ENCODE results near the gene NTN4.
"Not testable (repeated sequence)": the region's sequence is repeated elsewhere in the genome, so short reads cannot be mapped to it uniquely, and the experiment has no call there.

Gene NTN4

GRCh38 chr12:95796982-95797289, 6.4 kb upstream of the NTN4 start:
- DNase-seq (ENCODE audit: low spot score), result no peak
- FAIRE-seq, result no peak

- DNase-seq (ENCODE audit: low spot score) (no peak), FAIRE-seq (no peak)
Observed at GRCh38 chr12:95796225-95796981, 5.8 kb upstream of the NTN4 start.

DNA sequence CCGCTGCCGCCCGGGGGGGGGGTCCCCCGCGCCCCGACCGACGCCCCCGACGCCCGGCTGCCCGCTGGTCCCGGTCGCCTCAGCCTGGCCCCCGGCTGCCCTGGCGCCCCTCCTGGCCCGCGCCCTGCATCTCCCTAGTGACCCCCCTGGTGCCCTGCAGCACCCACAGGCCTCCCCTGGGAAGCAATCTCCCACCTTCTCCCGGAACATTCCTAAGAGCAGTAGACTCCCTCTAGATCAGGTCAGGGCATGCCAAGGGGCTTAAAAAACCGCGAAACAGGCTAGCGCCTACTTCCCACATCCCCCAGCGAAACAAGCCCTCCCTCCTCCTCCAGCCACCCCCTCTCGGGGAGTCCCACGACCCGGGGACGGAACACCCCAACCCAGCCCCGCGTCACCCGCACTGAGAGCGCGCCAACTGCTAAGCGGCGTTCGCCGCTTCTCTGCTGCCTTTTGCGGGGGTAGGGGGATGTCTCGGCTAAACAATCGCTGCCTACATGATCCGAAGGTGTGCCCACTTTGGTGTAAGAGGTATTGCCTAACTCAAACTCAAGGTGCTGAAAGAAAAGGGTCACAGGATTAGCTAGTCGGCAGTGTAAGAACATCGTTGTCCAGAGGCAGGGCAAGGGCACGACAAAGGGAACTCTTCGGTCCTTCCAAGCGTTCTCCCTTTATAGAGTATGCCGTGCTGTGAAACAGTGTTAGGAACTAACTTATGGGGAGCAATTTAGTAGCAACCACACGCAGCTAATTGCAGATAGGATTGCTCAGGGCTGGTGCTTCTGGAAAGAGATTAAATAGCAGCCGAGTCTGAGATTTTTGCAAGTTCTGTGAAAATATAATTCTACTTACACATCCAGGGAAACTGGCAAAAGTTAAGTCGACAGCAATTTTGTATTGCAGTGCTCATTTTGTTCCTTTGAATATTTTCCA, 619 bp upstream of the NTN4 start:
- DNase-seq (ENCODE audit: low spot score), result no peak
- FAIRE-seq, result no peak

GRCh38 chr12:95789126-95790032, 1.2 kb downstream of the NTN4 start:
- FAIRE-seq, result no peak
- no peak for DNase-seq (ENCODE audit: low spot score)

GRCh38 chr12:95788637-95789036, 1.9 kb downstream of the NTN4 start:
- DNase-seq (ENCODE audit: low spot score) (peak; percentile 22), FAIRE-seq (no peak)

- DNase-seq (ENCODE audit: low spot score), result no peak
- FAIRE-seq, result no peak
Observed at GRCh38 chr12:95787274-95787818, 3.2 kb downstream of the NTN4 start.

DNA sequence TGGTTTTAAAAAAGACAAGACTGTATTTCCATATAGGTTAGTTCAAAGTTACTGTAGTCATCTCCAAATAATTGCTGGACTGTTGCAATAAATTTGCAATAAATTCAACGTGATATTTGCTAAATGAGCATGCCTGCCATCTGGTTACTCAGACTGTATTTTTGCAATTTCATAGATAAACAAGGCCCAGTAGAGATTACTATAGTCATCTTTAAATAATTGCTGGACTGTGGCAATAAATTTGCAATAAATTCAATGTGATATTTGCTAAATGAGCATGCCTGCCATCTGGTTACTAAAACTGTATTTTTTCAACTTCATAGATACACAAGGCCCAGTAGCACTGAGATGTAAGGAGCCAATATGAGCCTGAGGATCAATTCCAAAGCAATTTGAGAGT, 5.6 kb downstream of the NTN4 start:
- no peak for DNase-seq (ENCODE audit: low spot score)
- FAIRE-seq, result no peak

DNA sequence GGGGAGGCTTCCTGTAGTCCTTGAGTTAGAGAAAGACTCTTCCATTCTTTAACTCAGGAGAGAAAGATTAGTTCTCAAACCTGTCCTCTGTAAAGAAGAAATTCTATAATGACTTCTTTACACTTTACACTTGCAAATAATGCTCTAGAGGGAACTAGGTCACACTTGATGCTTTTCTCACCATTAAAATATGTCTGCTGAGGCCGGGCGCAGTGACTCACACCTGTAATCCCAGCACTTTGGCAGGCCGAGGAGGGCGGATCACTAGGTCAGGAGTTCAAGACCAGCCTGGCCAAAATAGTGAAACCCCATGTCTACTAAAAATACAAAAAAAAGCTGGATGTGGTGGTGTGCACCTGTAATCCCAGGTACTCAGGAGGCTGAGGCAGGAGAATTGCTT, 6.3 kb downstream of the NTN4 start:
- FAIRE-seq (no peak), DNase-seq (ENCODE audit: low spot score) (no peak)

DNA sequence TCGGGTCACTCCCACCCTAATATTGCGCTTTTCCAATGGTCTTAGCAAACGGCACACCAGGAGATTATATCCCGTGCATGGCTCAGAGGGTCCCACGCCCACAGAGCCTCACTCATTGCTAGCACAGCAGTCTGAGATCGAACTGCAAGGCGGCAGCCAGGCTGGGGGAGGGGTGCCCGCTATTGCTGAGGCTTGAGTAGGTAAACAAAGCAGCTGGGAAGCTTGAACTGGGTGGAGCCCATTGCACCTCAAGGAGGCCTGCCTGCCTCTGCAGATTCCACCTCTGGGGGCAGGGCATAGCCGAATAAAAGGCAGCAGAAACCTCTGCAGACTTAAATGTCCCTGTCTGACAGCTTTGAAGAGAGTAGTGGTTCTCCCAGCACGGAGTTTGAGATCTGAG, 15.1 kb downstream of the NTN4 start:
- not testable (repeated sequence) for DNase-seq (ENCODE audit: low spot score); FAIRE-seq

GRCh38 chr12:95774311-95775045, 16.1 kb downstream of the NTN4 start:
- no peak for DNase-seq (ENCODE audit: low spot score)
- FAIRE-seq, result no peak

- no peak for FAIRE-seq
- DNase-seq (ENCODE audit: low spot score), result no peak
Observed at GRCh38 chr12:95773320-95773719, 17.2 kb downstream of the NTN4 start.

DNA sequence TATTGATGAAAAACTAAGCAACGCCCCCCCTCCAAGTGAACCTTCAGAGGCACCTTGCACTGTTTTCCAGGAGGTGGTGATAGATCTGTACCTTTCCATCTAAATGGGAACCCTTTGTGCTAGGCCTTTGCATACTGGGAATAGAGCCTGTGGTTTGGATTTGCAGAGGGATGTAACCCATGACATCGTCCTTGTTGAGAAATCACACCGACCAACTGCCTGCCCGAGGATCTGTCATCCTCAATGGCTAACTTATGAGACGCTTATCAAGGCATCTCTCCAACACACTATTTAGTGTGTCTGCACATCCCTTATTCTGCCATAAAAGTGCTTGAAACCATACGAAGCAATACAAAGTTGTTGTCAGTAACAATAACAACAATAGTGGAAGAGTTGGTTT, 22.9 kb downstream of the NTN4 start:
- no peak for FAIRE-seq
- no peak for DNase-seq (ENCODE audit: low spot score)

- no peak for DNase-seq (ENCODE audit: low spot score)
- no peak for FAIRE-seq
Observed at GRCh38 chr12:95766356-95767019, 24.1 kb downstream of the NTN4 start.

DNA sequence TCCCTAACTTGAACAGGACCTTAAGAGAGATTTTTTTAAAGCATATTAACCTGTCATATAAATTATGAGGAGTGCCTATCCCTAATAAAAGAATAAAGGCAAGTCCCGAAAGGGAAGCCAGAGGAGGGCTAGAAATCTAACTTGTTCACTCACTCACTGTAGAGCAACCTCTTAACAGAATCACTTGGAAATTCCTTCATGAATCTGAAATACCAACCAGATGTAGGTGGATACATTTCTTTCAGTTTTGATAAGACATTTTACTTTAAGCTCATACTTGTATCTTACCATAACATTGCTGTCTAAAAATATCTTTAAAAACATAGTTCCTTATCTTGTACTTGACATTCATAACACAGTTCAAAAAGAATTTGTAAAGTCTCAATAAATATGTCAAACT, 25.7 kb downstream of the NTN4 start:
- no peak for DNase-seq (ENCODE audit: low spot score)
- no peak for FAIRE-seq

DNA sequence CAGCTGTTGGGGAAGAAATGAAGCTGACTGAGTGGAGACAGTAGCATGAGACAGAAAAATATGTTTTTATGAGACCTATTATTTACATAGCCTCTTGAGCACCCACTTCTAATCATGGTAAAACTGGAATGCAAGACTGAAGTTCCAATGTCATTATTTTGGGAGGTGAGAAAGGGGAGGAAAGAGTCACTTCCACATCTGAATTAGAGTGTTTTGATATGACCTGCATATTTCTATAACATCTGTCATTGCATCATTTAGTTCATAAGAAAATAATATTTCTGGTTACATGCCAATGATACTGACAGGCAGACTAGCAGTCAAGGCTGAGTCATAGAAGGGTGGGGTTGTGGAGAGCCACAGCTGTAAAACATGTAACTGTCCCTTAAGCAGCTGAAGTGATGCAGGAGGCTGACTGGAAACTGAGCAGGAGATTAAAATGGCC, 26.7 kb downstream of the NTN4 start:
- FAIRE-seq (peak; percentile 56), DNase-seq (ENCODE audit: low spot score) (peak; percentile 55)

- DNase-seq (ENCODE audit: low spot score) (no peak), FAIRE-seq (no peak)
Observed at GRCh38 chr12:95762123-95762785, 28.3 kb downstream of the NTN4 start.

DNA sequence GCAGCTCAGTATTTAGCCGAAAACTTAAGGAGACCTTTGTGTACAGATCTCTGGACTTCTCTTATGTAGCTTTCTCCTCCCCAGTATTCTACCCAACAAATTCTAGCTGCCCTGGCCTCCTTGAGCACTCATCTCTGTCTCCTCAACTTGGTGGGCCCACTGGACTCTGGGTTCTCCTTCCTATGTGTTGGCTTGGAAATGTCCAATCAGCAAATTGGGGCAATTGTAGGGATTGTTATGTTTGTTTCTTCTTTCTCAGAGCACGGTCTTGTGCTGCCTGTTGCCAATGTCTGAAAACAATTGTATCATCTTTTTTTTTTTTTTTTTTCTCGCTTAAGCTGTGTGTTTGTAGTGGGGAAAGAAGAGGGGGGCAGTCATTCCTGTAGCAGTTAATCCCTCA, 30.2 kb downstream of the NTN4 start:
- DNase-seq (ENCODE audit: low spot score) (no peak), FAIRE-seq (no peak)

- FAIRE-seq (no peak), DNase-seq (ENCODE audit: low spot score) (no peak)
Observed at GRCh38 chr12:95759718-95760117, 30.8 kb downstream of the NTN4 start.

- DNase-seq (ENCODE audit: low spot score) (no peak), FAIRE-seq (no peak)
Observed at GRCh38 chr12:95759039-95759438, 31.5 kb downstream of the NTN4 start.

DNA sequence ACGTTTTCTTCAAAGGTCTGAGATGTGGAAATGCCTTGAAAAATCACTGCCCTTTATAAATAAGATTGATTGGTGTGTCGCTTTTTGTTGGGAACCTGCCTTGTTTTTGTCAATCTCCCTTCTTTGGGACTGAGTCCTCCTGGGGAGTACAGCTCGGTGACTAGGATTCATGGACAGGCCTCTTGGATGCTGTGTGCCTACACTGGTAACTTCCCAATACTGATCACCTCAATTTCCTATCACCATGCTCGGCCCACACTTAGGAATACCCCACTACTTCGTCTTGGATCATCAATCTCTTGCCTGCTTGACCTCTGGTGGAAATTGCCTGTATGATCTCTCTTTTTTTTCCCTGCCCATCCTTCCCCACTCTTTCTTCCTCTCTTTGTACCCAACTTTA, 34.2 kb downstream of the NTN4 start:
- FAIRE-seq (no peak), DNase-seq (ENCODE audit: low spot score) (no peak)
